SK-N-SH (cell line): Measurements from ENCODE around the gene CACNA2D1.

Experiments used
- EP300 ChIP-seq, 2 experiments: IDR thresholded peaks; 2 replicates each; pipeline versions ENCODE4 v1.4.0 to v1.6.1; 2012; ENCODE audit warnings: borderline replicate concordance in 1 of 2, low read depth in 1 of 2, low read length in 1 of 2
- RAD21 ChIP-seq: IDR thresholded peaks from 2 replicates; pipeline ENCODE4 v1.6.1; 2012; ENCODE audit warnings: mild to moderate bottlenecking, low read length
- RXRA ChIP-seq: IDR thresholded peaks from 2 replicates; pipeline ENCODE4 v1.4.0; 2012; ENCODE audit warnings: low read depth, mild to moderate bottlenecking, borderline replicate concordance
- TEAD4 ChIP-seq: IDR thresholded peaks from 2 replicates; pipeline ENCODE4 v1.4.0; 2012; ENCODE audit warnings: mild to moderate bottlenecking, borderline replicate concordance; ENCODE audit not compliant: insufficient read depth
- TF ChIP-seq, protein P1 (sequence below): fragments of 200-600 bp; sonication (generic); IDR thresholded peaks from 2 replicates; pipeline ENCODE4 v1.6.1; 2017; ENCODE audit warnings: antibody characterized with exemption, mild to moderate bottlenecking, moderate library complexity

- TF ChIP-seq RXRA (no peak), EP300 (IDR thresholded peaks at IDR 0.05; ENCODE audit: borderline replicate concordance in 1 of 2, low read depth in 1 of 2, low read length in 1 of 2) (no peak), RAD21 (no peak), TEAD4 (no peak)
- TF ChIP-seq, protein P1, sequence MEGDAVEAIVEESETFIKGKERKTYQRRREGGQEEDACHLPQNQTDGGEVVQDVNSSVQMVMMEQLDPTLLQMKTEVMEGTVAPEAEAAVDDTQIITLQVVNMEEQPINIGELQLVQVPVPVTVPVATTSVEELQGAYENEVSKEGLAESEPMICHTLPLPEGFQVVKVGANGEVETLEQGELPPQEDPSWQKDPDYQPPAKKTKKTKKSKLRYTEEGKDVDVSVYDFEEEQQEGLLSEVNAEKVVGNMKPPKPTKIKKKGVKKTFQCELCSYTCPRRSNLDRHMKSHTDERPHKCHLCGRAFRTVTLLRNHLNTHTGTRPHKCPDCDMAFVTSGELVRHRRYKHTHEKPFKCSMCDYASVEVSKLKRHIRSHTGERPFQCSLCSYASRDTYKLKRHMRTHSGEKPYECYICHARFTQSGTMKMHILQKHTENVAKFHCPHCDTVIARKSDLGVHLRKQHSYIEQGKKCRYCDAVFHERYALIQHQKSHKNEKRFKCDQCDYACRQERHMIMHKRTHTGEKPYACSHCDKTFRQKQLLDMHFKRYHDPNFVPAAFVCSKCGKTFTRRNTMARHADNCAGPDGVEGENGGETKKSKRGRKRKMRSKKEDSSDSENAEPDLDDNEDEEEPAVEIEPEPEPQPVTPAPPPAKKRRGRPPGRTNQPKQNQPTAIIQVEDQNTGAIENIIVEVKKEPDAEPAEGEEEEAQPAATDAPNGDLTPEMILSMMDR = no peak
Observed at GRCh38 chr7:82347808-82348207, 95.8 kb downstream of the CACNA2D1 start.
